ENCODE measurements around the gene NTN5.

NTN5 gene

DNA sequence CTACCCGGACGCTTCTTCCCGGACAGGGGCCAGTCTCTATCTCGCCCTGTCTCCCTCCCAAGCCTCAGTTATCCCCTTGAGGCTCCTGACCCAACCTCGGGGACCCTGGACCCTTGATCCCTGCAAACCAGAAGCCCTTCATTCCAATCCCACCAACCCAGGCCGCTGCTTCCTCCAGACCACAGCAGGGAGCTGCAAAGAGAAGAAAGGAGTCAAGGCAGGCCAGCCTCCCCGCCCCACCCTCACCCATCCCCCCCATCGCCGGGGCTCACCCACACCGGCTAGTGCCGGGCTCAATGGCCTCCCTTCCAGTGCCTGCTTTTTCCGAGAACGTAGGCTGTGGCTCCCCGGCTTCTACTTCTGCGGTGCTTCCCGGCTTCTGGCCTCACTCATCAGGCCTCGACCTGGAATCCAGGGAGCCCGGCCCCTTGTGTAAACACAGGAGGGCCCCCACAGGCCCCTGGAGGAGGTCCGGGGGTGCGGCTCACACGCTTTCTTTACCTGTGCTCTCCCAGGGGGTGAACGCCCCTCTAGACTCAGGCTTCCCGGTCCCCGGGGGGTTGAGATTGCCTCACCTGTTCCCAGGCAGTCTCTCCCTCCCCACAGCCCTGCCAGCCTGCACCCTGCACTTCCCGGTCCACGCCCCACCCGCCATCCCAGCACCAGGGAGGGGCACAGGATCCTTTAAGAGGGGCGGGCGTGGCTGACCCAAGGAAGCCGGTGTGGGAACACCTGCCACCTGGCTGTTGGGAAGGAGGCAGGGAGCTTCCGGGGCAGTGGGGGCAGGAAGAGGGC lies 58.2 kb downstream of the NTN5 start, which contains the start of gene FAM83E:
Gene FAM83E (minus strand): TSS at position 641 of the 795 bp plus-strand sequence. CDS start 1,704 bp downstream, outside the sequence.
- DNase-seq, result no peak

DNA sequence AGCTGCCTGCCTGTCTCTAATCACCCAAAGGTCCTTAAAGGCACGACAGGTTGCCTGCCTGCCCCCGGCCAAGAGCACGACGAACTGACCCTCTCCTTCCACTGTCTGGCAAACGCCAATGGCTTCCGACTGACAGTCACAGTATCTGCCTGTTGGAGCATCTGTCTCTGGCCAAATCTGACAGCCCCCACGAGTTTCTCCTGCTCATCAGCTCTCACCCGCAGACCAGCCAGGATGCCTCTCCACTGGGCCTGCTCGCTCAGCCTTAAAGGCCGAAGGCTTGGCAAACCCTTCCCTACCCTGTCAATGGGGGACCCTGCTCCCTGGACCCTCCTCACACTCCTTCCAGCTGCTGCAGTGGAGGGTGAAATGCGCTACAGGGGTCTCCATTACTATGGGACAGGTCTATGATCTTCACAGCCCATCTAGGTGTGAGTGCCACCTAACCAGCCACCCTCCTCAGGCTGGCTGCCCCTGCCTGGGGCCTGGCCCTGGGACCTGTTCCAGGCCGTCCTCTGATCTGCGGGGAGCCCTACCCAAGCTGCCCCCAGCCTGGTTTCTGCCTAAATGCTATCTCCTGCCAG lies 58.9 kb downstream of the NTN5 start:
- no peak for DNase-seq

DNA sequence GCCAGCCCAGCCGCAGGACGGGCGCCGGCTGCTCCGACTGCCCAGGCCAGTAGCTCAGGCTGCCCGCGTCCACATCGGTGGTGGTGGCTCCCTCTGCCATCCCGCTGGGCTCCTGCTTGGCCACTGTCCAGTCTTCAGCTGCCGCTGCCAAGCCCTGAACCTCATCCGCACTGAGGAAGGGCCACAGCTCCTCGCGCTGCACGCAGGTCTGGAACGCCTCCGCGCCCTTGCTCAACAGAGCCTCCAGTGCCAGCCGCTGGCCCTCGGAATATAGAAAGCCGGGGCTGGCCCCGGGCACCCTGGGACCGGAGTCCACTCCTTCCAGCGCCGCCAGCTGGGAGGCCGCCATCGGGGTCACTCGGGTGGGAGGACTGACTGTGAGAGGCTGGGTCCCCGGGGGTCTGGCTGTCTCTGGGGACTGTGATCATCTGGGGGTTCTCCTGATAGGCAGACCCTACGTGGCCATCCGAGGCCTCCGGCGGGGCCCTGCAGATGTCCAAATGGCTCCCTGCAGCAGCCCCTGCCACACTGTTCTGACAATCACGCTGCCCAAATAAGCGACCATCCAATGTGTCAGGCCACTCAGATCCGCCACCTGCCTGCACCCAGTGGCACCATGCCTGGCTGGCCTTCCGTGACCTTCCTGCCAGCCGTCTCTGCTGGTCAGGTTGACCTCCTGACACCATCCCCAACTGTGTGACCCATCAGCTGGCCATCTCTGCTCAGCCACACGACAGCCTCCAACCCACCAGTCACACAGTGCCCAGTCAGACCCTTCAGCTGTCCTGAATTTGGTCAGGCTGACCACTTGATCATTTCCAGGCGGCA lies 59.6 kb downstream of the NTN5 start:
- no peak for DNase-seq

DNA sequence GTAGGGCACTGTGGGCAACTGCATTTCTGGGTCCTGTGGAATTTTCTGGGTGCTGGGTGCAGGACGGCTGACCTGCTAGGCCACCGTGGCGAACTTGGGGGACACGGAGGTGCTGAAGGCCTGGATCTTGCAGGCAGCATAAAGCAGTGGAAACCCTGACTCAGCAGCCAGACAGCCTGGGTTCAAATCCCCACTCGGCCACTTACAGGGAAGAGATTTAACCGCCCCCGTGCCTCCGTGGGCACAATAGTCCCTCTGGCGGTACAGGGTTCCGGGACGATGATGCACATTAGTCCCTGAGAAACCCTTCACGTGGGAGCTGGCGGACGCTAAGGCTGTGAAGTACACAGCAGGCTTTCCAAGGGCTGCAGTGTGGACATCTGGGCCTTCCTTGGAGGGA lies 60.9 kb downstream of the NTN5 start:
- DNase-seq, result no peak

All from T-helper 2 cell (primary cell).